Activated T-cell treated with anti-CD3 and anti-CD28 coated beads for 4 hours (primary cell): ENCODE data around the gene OR1G1.
"Not testable (repeated sequence)": the region's sequence is repeated elsewhere in the genome, so short reads cannot be mapped to it uniquely, and the experiment has no call there.

Source experiments
- DNase-seq: peaks from one replicate; pipeline ENCODE4 v3.0.0-alpha.2; 2020

The OR1G1 gene

DNA sequence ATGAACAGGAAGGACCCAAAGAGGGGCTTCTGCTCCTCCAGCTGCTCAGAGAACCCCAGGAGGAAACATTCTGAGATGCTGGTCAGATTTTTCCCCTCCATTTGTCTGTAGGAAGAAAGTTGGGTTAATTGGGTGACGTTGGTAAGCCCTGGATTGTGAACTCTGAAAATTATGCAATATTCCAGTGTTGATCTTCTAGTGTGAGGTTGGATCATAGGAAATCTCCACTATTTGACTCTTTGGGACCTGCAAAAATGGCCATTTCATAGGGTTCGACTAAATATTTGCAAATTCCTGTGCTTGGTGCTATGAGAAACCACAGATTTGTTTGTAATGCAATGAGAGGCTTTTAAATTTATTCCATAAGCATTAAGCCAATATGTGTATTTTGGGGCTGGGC is at the start of gene OR1G1:
TSS of gene OR1G1 (minus strand) at position 101 of the 400 bp plus-strand sequence. CDS start at position 101, 0 bp downstream.
- DNase-seq, result no peak

- no peak for DNase-seq
Observed at GRCh38 chr17:3167574-3167973, 40.2 kb upstream of the OR1G1 start.

DNA sequence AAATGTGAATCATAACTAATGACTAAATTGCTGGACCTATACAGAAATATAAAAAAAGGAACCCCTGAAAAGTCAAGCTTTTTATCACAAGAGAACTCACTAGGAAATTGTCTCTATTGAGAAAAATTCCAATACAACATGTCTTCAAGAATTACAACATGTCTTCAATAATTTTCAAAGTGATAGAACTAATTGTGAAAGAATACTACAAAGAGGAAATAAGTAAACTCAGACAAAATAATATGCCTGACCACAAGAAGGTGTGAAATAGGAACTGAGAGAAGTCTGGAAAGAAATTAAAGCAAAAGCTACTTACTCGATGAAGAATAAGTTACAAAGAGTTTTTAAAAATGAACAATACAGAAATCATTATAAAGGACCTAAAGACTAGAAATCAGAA is 29.9 kb upstream of the OR1G1 start:
- DNase-seq, result no peak

DNA sequence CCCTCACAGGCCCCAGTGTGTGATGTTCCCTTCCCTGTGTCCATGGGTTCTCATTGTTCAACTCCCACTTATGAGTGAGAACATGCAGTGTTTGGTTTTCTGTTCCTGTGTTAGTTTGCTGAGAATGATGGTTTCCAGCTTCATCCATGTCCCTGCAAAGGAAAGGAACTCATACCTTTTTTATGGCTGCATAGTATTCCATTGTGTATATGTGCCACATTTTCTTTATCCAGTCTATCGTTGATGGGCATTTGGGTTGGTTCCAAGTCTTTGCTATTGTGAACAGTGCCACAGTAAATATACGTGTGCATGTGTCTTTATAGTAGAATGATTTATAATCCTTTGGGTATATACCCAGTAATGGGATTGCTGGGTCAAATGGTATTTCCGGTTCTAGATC is 10.1 kb upstream of the OR1G1 start:
- not testable (repeated sequence) for DNase-seq

DNA sequence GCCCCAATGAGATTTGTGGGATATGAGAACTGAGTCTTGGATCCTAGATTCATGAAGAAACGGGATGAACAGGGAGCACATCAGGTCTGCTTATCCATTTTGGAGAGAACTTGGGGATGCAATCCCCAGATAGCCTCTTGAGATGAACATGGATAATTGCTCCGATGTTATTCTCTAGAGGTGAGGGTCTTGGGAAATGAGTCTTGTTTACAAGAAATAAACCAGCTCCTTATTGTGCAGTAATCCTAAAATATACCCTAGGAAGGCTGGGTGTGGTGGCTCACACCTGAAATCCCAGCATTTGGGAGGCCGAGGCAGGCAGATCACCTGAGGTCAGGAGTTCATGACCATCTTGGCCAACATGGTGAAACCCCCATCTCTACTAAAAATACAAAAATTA is 23.0 kb downstream of the OR1G1 start, which contains the start of gene OR1D2:
TSS of gene OR1D2 (minus strand) at position 101 of the 400 bp plus-strand sequence. CDS start 11,426 bp downstream, outside the sequence.
- DNase-seq, result no peak
